Type B pancreatic cell (in vitro differentiated cells): ENCODE measurements around the gene R3HCC1L. TPM values are rescaled to one million over a fixed set of nuclear protein-coding genes. Genes with fewer than 3 reads are reported as not detected.
A peak's percentile ranks its signal among the peaks of the same experiment; 100 is the strongest.

Source experiments
- DNase-seq: peaks from one replicate; pipeline ENCODE4 v3.0.0; 2021; ENCODE audit warnings: mixed read lengths; ENCODE audit not compliant: unreplicated experiment; ENCODE audit errors: extremely low spot score
- H3K27ac Mint-ChIP-seq: 2 replicates; pipeline ENCODE4 v1.8.0; 2021; ENCODE audit warnings: mild to moderate bottlenecking, mixed read lengths
- H3K27me3 Mint-ChIP-seq: 2 replicates; pipeline ENCODE4 v1.8.0; 2021; ENCODE audit warnings: mixed read lengths
- H3K36me3 Mint-ChIP-seq: 2 replicates; pipeline ENCODE4 v1.8.0; 2021; ENCODE audit warnings: mixed read lengths
- H3K4me1 Mint-ChIP-seq: one replicate; pipeline ENCODE4 v1.8.0; 2021; ENCODE audit warnings: mixed read lengths; ENCODE audit not compliant: unreplicated experiment
- H3K4me3 Mint-ChIP-seq: 2 replicates; pipeline ENCODE4 v1.8.0; 2021; ENCODE audit warnings: mild to moderate bottlenecking, mixed read lengths
- H3K9me3 Mint-ChIP-seq: 2 replicates; pipeline ENCODE4 v1.8.0; 2021; ENCODE audit warnings: mixed read lengths
- total RNA-seq: library from RNA; stranded (reverse); gene quantifications from 2 replicates; pipeline ENCODE4 v1.2.1, GENCODE V29; 2021; ENCODE audit warnings: low replicate concordance
- TF ChIP-seq, protein P1 (sequence below): fragments of 200-600 bp; sonication (generic); conservative IDR thresholded peaks from 2 replicates; pipeline ENCODE4 v1.5.0; 2021; ENCODE audit warnings: antibody characterized with exemption, mild to moderate bottlenecking

The R3HCC1L gene
- total RNA-seq, 1 donor from 2014 or later, result 15.4 TPM

- H3K9me3 Mint-ChIP-seq, result peaks cover 10% of the 10 kb centered on the region
- no peaks in the 10 kb centered on the region for H3K4me1 Mint-ChIP-seq
- DNase-seq, result no peak
- no peaks in the 10 kb centered on the region for H3K36me3 Mint-ChIP-seq
- no peak overlapping the region for H3K27ac Mint-ChIP-seq
- TF ChIP-seq, protein P1, sequence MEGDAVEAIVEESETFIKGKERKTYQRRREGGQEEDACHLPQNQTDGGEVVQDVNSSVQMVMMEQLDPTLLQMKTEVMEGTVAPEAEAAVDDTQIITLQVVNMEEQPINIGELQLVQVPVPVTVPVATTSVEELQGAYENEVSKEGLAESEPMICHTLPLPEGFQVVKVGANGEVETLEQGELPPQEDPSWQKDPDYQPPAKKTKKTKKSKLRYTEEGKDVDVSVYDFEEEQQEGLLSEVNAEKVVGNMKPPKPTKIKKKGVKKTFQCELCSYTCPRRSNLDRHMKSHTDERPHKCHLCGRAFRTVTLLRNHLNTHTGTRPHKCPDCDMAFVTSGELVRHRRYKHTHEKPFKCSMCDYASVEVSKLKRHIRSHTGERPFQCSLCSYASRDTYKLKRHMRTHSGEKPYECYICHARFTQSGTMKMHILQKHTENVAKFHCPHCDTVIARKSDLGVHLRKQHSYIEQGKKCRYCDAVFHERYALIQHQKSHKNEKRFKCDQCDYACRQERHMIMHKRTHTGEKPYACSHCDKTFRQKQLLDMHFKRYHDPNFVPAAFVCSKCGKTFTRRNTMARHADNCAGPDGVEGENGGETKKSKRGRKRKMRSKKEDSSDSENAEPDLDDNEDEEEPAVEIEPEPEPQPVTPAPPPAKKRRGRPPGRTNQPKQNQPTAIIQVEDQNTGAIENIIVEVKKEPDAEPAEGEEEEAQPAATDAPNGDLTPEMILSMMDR, result no peak
- H3K4me3 Mint-ChIP-seq, result no peak overlapping the region
- H3K27me3 Mint-ChIP-seq, result peaks cover 29% of the 10 kb centered on the region
These were observed 151.0 kb downstream of the R3HCC1L start for GRCh38 chr10:98285416-98285815.

- TF ChIP-seq, protein P1, result no peak
- DNase-seq, result no peak
- Mint-ChIP-seq H3K9me3 (peaks cover 4% of the 10 kb centered on the region), H3K27me3 (peaks cover 22% of the 10 kb centered on the region), H3K27ac (no peak overlapping the region), H3K36me3 (no peaks in the 10 kb centered on the region), H3K4me3 (no peak overlapping the region), H3K4me1 (no peaks in the 10 kb centered on the region)
These were observed 152.0 kb downstream of the R3HCC1L start for GRCh38 chr10:98286419-98286818.

DNA sequence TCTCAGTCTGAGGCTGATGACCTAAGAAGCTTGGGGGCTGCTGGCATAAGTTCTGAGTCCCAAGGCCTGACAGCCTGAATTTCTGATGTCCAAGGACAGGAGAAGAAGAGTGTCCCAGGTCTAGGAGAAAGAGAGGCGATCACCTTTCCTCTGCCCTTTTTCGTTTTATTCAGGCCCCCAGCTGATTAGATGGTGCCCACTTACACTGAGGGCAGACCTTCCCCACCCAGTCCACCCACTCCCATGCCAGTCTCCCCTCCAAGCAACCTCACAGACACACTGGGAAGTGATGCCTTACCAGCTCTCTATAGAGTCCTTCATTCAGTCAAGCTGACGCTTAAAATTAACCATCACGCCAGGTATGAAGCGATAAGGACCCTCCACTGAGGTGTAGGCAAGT lies 152.9 kb downstream of the R3HCC1L start:
- no peak for DNase-seq
- Mint-ChIP-seq H3K27me3 (peaks cover 13% of the 10 kb centered on the region), H3K36me3 (no peaks in the 10 kb centered on the region), H3K4me3 (no peak overlapping the region), H3K27ac (no peak overlapping the region), H3K9me3 (peaks cover 1% of the 10 kb centered on the region), H3K4me1 (no peaks in the 10 kb centered on the region)
- TF ChIP-seq, protein P1, result no peak

DNA sequence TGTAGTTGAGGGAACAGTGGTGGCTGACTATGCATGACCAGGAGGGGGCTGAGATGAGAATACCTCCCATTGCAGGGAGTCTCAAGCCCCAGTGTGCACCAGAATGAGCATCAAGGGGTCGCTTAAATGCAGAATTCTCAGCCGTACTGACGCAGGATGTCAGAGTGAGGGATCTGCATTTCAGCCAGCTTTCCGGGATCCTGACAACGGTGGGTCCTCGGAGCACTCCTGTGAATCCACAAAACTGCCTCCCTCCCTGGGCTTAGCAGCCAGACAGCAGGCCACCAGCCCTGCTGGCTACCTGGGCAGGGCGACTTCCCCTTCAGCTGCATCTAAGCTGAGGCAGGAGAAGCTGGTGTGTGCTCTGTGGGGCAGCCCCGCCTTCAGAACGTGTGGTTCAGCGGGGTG lies 155.3 kb downstream of the R3HCC1L start:
- H3K36me3 Mint-ChIP-seq, result no peaks in the 10 kb centered on the region
- H3K4me1 Mint-ChIP-seq, result no peaks in the 10 kb centered on the region
- peaks cover 13% of the 10 kb centered on the region for H3K27me3 Mint-ChIP-seq
- H3K9me3 Mint-ChIP-seq, result peaks cover 5% of the 10 kb centered on the region
- H3K27ac Mint-ChIP-seq, result no peak overlapping the region
- TF ChIP-seq, protein P1, result no peak
- no peak overlapping the region for H3K4me3 Mint-ChIP-seq
- no peak for DNase-seq

DNA sequence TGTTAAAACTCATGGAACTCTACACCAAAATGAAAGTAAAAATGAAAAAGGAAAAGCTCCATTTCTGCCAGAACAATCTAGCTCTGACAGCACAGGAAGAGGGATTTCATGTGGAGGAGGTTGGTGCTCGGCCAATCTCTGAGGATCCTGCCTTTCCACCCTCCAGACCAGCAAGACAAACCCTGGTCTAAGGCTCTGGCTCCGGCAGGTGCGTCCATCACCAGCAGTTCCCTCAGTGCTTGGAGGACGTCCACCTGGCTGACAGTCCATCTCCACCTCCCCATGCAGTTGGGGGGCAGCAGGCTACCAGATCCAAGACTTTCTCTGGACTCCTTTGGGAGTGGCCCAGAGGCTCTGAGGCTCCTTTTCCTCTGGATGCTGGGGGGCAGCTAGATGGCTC lies 158.5 kb downstream of the R3HCC1L start:
- H3K9me3 Mint-ChIP-seq, result peaks cover 5% of the 10 kb centered on the region
- peaks cover 25% of the 10 kb centered on the region for H3K4me1 Mint-ChIP-seq
- H3K27ac Mint-ChIP-seq, result peak overlapping the region; percentile 82
- TF ChIP-seq, protein P1, result no peak
- no peaks in the 10 kb centered on the region for H3K36me3 Mint-ChIP-seq
- no peak overlapping the region for H3K4me3 Mint-ChIP-seq
- peaks cover 9% of the 10 kb centered on the region for H3K27me3 Mint-ChIP-seq
- DNase-seq, result no peak
